GM12878 (cell line): ENCODE data around the gene ISM1.

Experiments used
- ATF3 ChIP-seq: IDR thresholded peaks from 2 replicates; pipeline ENCODE4 v1.6.1; 2011; ENCODE audit warnings: low read depth, mild to moderate bottlenecking, low read length, moderate library complexity, borderline replicate concordance; ENCODE audit errors: extremely low read depth
- CREM ChIP-seq: IDR thresholded peaks from 2 replicates; pipeline ENCODE4 v1.6.1; 2014; ENCODE audit warnings: antibody characterized with exemption, low read depth
- HDAC2 ChIP-seq: fragments of 200-600 bp; sonication (generic); IDR thresholded peaks from 2 replicates; pipeline ENCODE4 v1.6.1; 2017
- RELA ChIP-seq: fragments of 450-650 bp; IDR thresholded peaks from 2 replicates; pipeline ENCODE4 v1.8.0; 2014; ENCODE audit warnings: borderline replicate concordance; ENCODE audit not compliant: partially characterized antibody
- TCF12 ChIP-seq: IDR thresholded peaks from 2 replicates; pipeline ENCODE4 v1.6.1; 2011; ENCODE audit warnings: low read depth, mild to moderate bottlenecking, low read length

GRCh38 chr20:13298692-13299373 lies 77.8 kb downstream of the ISM1 start:
- TF ChIP-seq TCF12 = no peak
- no peak for TF ChIP-seq RELA
- TF ChIP-seq HDAC2 = no peak
- TF ChIP-seq ATF3 = no peak
- TF ChIP-seq CREM = no peak
